Left ventricle myocardium inferior (tissue), 1 donor: ENCODE results near the gene ZNF746. TPM values are rescaled to one million over a fixed set of nuclear protein-coding genes. Genes with fewer than 3 reads are reported as not detected.
"Not testable (repeated sequence)": the region's sequence is repeated elsewhere in the genome, so short reads cannot be mapped to it uniquely, and the experiment has no call there.

Experiments
- DNase-seq: peaks from one replicate; pipeline ENCODE4 v3.0.0-alpha.2; 2020
- H3K27ac ChIP-seq: fragments of 200-600 bp; replicated peaks from 2 replicates; pipeline ENCODE4 v1.8.0; 2021
- H3K27me3 ChIP-seq: fragments of 200-600 bp; 2 replicates; pipeline ENCODE4 v1.8.0; 2021; ENCODE audit warnings: low read depth
- H3K36me3 ChIP-seq: fragments of 200-600 bp; 2 replicates; pipeline ENCODE4 v1.8.0; 2021
- H3K4me1 ChIP-seq: fragments of 200-600 bp; 2 replicates; pipeline ENCODE4 v1.8.0; 2021
- H3K4me3 ChIP-seq: fragments of 200-600 bp; 2 replicates; pipeline ENCODE4 v1.8.0; 2021; ENCODE audit warnings: mild to moderate bottlenecking, moderate library complexity
- H3K9me3 ChIP-seq: fragments of 200-600 bp; replicated peaks from 2 replicates; pipeline ENCODE4 v1.8.0; 2021
- intact Hi-C: fragments of 100-400 bp; cut with micrococcal nuclease; formaldehyde crosslinking; loops from one replicate; pipeline ENCODE4 v1.11.0; 2022
- total RNA-seq: library from RNA; stranded (reverse); fragmentation: NEBNext Ultra II Directional; extraction: Animal tissue kit (Norgen Biotek cat#: 25700); gene quantifications from one replicate; pipeline ENCODE4 v1.2.1, GENCODE V29; 2021
- TF ChIP-seq, protein P1 (sequence below): fragments of 200-600 bp; IDR thresholded peaks from 2 replicates; pipeline ENCODE4 v1.8.0; 2021; ENCODE audit warnings: antibody characterized with exemption, mild to moderate bottlenecking, borderline replicate concordance
- donor health status: DM: no; HTN: yes; CAD: no; lungs with severe emphysema.

ZNF746 gene
- total RNA-seq, 1 donor from 2014 or later: 7.4 TPM

DNA sequence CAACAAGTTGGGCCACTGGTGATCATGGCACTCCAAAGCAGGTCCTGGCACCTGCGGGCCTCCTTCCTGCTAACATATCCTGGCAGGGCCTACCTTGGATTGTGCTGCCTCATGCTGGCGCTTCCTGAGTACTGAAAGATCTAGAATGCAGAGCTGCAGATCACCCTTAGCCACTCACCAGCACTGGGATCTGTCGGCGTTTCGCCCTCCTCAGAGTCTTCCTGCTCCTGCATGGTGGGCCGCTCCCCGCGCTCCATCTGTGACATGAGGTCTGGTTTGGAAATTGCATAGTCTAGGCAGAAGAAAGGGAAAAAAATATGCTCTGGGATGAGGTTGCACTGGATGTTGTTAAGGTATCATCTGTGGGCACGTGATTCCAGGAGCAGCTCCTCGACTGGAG lies 46.8 kb downstream of the ZNF746 start:
- H3K27me3 ChIP-seq: no peaks in the 10 kb centered on the region
- TF ChIP-seq, protein P1, sequence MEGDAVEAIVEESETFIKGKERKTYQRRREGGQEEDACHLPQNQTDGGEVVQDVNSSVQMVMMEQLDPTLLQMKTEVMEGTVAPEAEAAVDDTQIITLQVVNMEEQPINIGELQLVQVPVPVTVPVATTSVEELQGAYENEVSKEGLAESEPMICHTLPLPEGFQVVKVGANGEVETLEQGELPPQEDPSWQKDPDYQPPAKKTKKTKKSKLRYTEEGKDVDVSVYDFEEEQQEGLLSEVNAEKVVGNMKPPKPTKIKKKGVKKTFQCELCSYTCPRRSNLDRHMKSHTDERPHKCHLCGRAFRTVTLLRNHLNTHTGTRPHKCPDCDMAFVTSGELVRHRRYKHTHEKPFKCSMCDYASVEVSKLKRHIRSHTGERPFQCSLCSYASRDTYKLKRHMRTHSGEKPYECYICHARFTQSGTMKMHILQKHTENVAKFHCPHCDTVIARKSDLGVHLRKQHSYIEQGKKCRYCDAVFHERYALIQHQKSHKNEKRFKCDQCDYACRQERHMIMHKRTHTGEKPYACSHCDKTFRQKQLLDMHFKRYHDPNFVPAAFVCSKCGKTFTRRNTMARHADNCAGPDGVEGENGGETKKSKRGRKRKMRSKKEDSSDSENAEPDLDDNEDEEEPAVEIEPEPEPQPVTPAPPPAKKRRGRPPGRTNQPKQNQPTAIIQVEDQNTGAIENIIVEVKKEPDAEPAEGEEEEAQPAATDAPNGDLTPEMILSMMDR: no peak
- peaks cover 90% of the 10 kb centered on the region for H3K36me3 ChIP-seq
- intact Hi-C loops: no loop called here
- DNase-seq: no peak
- H3K27ac ChIP-seq: no peak overlapping the region
- no peak overlapping the region for H3K4me3 ChIP-seq
- no peaks in the 10 kb centered on the region for H3K9me3 ChIP-seq
- no peaks in the 10 kb centered on the region for H3K4me1 ChIP-seq

DNA sequence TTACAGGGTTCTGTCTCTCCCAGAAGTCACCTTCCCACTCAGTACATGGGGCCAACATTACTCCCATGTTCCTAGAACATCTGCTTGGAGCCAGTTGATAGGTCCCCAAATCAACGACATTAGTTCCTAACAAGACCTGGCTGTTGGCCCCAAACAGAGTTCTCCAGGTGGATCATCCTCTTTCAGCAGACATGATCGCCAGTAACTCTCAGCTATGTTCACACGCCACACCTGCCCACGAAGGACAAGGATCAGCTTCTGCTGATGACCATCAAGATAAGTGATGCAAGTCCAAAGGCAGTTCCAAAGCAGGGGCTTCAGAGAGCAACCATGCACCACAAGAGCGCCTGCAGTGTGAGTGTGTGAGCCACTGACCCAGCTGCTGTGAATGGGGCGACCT lies 47.7 kb downstream of the ZNF746 start:
- H3K4me1 ChIP-seq: no peaks in the 10 kb centered on the region
- TF ChIP-seq, protein P1: no peak
- no peak overlapping the region for H3K27ac ChIP-seq
- H3K36me3 ChIP-seq: peaks cover 90% of the 10 kb centered on the region
- no peaks in the 10 kb centered on the region for H3K27me3 ChIP-seq
- DNase-seq: no peak
- H3K9me3 ChIP-seq: no peaks in the 10 kb centered on the region
- intact Hi-C loops: no loop called here
- no peak overlapping the region for H3K4me3 ChIP-seq

DNA sequence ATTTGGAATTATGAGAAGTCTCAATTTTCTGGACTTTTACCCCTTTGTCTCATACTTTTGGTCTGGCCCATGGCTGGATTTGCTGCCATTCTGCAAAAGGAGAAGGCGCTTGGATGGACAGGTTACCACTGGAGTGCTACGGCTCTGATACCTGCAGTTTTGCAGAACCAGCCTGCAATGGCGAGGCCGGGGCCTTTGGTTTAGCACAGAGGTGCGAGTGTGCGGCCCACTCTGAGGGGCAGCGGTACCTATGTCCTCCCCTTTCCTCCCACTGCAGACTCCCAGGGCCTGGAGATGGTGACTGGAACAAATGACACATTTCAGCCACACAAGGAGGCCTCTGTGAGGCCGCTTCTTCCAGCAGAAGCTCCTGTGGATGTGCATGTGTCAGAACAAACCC lies 48.6 kb downstream of the ZNF746 start:
- H3K9me3 ChIP-seq: no peaks in the 10 kb centered on the region
- no peak overlapping the region for H3K27ac ChIP-seq
- TF ChIP-seq, protein P1: no peak
- no peak overlapping the region for H3K4me3 ChIP-seq
- H3K36me3 ChIP-seq: peaks cover 90% of the 10 kb centered on the region
- intact Hi-C loops: no loop called here
- DNase-seq: no peak
- H3K4me1 ChIP-seq: no peaks in the 10 kb centered on the region
- H3K27me3 ChIP-seq: no peaks in the 10 kb centered on the region

DNA sequence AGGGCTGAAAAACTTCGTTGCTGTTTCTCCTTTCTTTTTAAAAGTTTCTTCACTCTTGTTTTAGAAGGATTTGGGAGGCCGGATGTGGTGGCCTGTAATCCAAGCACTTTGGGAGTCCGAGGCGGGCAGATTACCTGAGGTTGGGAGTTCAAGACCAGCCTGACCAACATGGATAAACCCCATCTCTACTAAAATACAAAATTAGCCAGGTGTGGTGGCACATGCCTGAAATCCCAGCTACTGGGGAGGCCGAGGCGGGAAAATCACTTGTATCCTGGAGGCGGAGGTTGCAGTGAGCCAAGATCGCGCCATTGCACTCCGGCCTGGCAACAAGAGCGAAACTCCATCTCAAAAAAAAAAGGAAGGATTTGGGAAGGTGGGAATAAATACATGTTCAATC lies 51.6 kb downstream of the ZNF746 start:
- intact Hi-C loops, H3K27me3 ChIP-seq, H3K4me1 ChIP-seq, H3K27ac ChIP-seq, H3K4me3 ChIP-seq, H3K9me3 ChIP-seq, DNase-seq: not testable (repeated sequence)
- H3K36me3 ChIP-seq: peaks cover 78% of the 10 kb centered on the region

DNA sequence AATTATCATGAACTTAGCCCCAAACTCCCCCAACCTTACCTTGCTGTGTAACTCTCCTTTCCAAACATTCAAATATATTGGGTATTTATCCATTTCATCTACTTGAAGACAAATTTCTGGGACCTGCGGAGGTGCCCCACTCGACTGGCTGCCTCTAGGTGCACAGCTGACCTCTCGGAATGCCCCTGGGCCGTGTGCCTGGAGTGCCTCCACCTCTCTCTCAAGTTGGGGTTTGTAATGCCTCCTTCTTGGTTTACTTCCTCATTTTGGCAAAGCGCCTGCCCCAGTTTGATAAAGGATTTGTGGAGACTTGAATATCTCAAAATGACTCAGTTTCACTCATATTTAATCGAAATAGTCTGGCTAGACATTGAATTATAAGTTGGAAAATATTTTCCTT lies 53.3 kb downstream of the ZNF746 start:
- Histone ChIP-seq H3K27ac (no peak overlapping the region), H3K36me3 (peaks cover 60% of the 10 kb centered on the region), H3K4me3 (no peak overlapping the region), H3K27me3 (no peaks in the 10 kb centered on the region), H3K9me3 (no peaks in the 10 kb centered on the region), H3K4me1 (no peaks in the 10 kb centered on the region)
- TF ChIP-seq, protein P1: no peak
- intact Hi-C loops: no loop called here
- DNase-seq: no peak

DNA sequence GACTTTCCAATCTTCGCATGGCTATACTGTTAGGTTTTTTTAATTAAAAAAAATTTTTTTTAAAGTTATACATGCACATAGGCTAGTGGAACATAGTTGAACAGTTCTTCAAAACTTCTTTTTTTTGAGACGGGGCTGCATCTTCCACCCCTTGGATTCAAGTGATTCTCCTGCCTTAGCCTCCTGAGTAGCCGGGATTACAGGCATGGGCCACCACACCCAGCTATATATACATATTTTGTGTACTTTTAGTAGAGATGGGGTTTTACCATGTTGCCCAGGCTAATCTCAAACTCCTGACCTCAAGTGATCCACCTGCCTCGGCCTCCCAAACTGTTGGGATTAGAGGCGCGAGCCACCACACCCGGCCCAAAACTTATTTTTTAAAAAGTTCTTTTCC lies 54.1 kb downstream of the ZNF746 start:
- Histone ChIP-seq H3K27me3 (no peaks in the 10 kb centered on the region), H3K4me1 (no peaks in the 10 kb centered on the region), H3K36me3 (peaks cover 53% of the 10 kb centered on the region), H3K9me3 (no peaks in the 10 kb centered on the region), H3K27ac (no peak overlapping the region), H3K4me3 (no peak overlapping the region)
- TF ChIP-seq, protein P1: no peak
- DNase-seq: no peak
- intact Hi-C loops: no loop called here
